ENCODE results near the gene MUC3A.
"Not testable (repeated sequence)": the region's sequence is repeated elsewhere in the genome, so short reads cannot be mapped to it uniquely, and the experiment has no call there.

DNA sequence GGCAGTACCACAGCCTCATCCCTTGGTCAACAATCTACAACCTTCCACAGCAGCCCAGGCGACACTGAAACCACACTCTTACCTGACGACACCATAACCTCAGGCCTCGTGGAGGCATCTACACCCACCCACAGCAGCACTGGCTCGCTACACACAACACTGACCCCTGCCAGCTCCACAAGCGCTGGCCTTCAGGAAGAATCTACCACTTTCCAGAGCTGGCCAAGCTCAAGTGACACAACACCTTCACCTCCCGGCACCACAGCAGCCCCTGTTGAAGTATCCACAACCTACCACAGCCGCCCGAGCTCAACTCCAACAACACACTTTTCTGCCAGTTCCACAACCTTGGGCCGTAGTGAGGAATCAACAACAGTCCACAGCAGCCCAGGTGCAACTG lies 45.3 kb downstream of the MUC3A start:
- TF ChIP-seq POLR2AphosphoS5, POLR2A (IDR thresholded peaks at IDR 0.05): not testable (repeated sequence)
- TF ChIP-seq, protein P1, sequence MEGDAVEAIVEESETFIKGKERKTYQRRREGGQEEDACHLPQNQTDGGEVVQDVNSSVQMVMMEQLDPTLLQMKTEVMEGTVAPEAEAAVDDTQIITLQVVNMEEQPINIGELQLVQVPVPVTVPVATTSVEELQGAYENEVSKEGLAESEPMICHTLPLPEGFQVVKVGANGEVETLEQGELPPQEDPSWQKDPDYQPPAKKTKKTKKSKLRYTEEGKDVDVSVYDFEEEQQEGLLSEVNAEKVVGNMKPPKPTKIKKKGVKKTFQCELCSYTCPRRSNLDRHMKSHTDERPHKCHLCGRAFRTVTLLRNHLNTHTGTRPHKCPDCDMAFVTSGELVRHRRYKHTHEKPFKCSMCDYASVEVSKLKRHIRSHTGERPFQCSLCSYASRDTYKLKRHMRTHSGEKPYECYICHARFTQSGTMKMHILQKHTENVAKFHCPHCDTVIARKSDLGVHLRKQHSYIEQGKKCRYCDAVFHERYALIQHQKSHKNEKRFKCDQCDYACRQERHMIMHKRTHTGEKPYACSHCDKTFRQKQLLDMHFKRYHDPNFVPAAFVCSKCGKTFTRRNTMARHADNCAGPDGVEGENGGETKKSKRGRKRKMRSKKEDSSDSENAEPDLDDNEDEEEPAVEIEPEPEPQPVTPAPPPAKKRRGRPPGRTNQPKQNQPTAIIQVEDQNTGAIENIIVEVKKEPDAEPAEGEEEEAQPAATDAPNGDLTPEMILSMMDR (IDR thresholded peaks at IDR 0.05) = not testable (repeated sequence)

Data from prostate gland (tissue), 2 donors.